ENCODE results near the gene PLPPR3. TPM values are rescaled to one million over a fixed set of nuclear protein-coding genes. Genes with fewer than 3 reads are reported as not detected.

The PLPPR3 gene
- total RNA-seq, 1 experiment from 2014 or later, result not detected

- no peak for DNase-seq
- Mint-ChIP-seq H3K27ac (ENCODE audit: unreplicated experiment) (no peak overlapping the region), H3K4me1 (ENCODE audit: low read depth, unreplicated experiment) (no peaks in the 10 kb centered on the region), H3K4me3 (ENCODE audit: low read depth, unreplicated experiment) (no peak overlapping the region), H3K36me3 (ENCODE audit: insufficient read depth, unreplicated experiment) (peaks cover 47% of the 10 kb centered on the region), H3K9me3 (ENCODE audit: low read depth, unreplicated experiment) (no peaks in the 10 kb centered on the region), H3K27me3 (ENCODE audit: unreplicated experiment) (no peaks in the 10 kb centered on the region)
- intact Hi-C loops (cut with micrococcal nuclease; ENCODE audit: unreplicated experiment), result no loop called here
- CTCF ChIA-PET, result no interaction called here
- BruUV-seq (replicated peaks), result no TSS peak
- no peak for TF ChIP-seq CTCF (IDR thresholded peaks at IDR 0.05; ENCODE audit: unreplicated experiment)
Observed at GRCh38 chr19:763181-763580, 58.6 kb downstream of the PLPPR3 start.

Small RNAs within 50 kb of the gene (microRNA-seq; reads per million reads assigned to microRNA genes)
- gene MIR3187, result 52.4 reads per million, percentile 56 among the genes with 10 or more reads in this experiment
- gene MIR4745, result 191 reads per million, percentile 71 among the genes with 10 or more reads in this experiment

Other genes with a start within 250 kb of the PLPPR3 start
- 354 and 394 TPM in 2 replicates for gene BSG, start 249.4 kb downstream of the PLPPR3 start, total RNA-seq (2022)
- 0.09 and 0.32 TPM in 2 replicates for gene HCN2, start 232.1 kb downstream of the PLPPR3 start, total RNA-seq (2022)
- gene POLRMT, start 188.4 kb downstream of the PLPPR3 start, total RNA-seq (2022), result 51.4 and 57.5 TPM in 2 replicates
- gene FGF22, start 182.1 kb downstream of the PLPPR3 start, total RNA-seq (2022), result 0.24 and 0.39 TPM in 2 replicates
- gene RNF126, start 158.7 kb downstream of the PLPPR3 start, total RNA-seq (2022), result 44.8 and 46.4 TPM in 2 replicates
- gene FSTL3, start 145.6 kb downstream of the PLPPR3 start, total RNA-seq (2022), result 6.9 and 7.1 TPM in 2 replicates
- gene PRSS57, start 126.5 kb downstream of the PLPPR3 start, total RNA-seq (2022), result not detected in 2 replicates
- 0.56 and 0.83 TPM in 2 replicates for gene PALM, start 113.0 kb downstream of the PLPPR3 start, total RNA-seq (2022)
- gene MISP, start 70.8 kb downstream of the PLPPR3 start, total RNA-seq (2022), result 73.9 and 90.5 TPM in 2 replicates
- gene PTBP1, start 24.5 kb downstream of the PLPPR3 start, total RNA-seq (2022), result 380 and 409 TPM in 2 replicates
- gene AZU1, start 5.9 kb upstream of the PLPPR3 start, total RNA-seq (2022), result not detected in 2 replicates
- not detected in 2 replicates for gene PRTN3, start 19.0 kb upstream of the PLPPR3 start, total RNA-seq (2022)
- gene ELANE, start 30.3 kb upstream of the PLPPR3 start, total RNA-seq (2022), result not detected in 2 replicates
- 2.3 and 3.9 TPM in 2 replicates for gene CFD, start 37.7 kb upstream of the PLPPR3 start, total RNA-seq (2022)
- 21.4 and 22.4 TPM in 2 replicates for gene MED16, start 71.2 kb upstream of the PLPPR3 start, total RNA-seq (2022)
- gene RNU6-9, start 71.5 kb upstream of the PLPPR3 start, total RNA-seq (2022), result not detected in 2 replicates
- gene R3HDM4, start 91.3 kb upstream of the PLPPR3 start, total RNA-seq (2022), result 54.0 and 55.5 TPM in 2 replicates
- gene KISS1R, start 95.4 kb upstream of the PLPPR3 start, total RNA-seq (2022), result not detected in 2 replicates
- 0.85 and 1.6 TPM in 2 replicates for gene ARID3A, start 104.1 kb upstream of the PLPPR3 start, total RNA-seq (2022)
- gene WDR18, start 162.4 kb upstream of the PLPPR3 start, total RNA-seq (2022), result 43.3 TPM in 2 replicates
- gene GRIN3B, start 178.5 kb upstream of the PLPPR3 start, total RNA-seq (2022), result not detected in 2 replicates
- 129 and 142 TPM in 2 replicates for gene TMEM259, start 199.2 kb upstream of the PLPPR3 start, total RNA-seq (2022)
- gene RNU6-2, start 199.6 kb upstream of the PLPPR3 start, total RNA-seq (2022), result not detected in 2 replicates
- gene CNN2, start 204.7 kb upstream of the PLPPR3 start, total RNA-seq (2022), result 135 and 151 TPM in 2 replicates
- 22.7 and 24.3 TPM in 2 replicates for gene ABCA7, start 218.2 kb upstream of the PLPPR3 start, total RNA-seq (2022)
- gene ARHGAP45, start 245.2 kb upstream of the PLPPR3 start, total RNA-seq (2022), result 10.4 and 12.0 TPM in 2 replicates